ENCODE measurements around the gene ATL3. TPM values are rescaled to one million over a fixed set of nuclear protein-coding genes. Genes with fewer than 3 reads are reported as not detected.
"Not testable (repeated sequence)": the region's sequence is repeated elsewhere in the genome, so short reads cannot be mapped to it uniquely, and the experiment has no call there.

ATL3 gene
- total and polyA plus RNA-seq, 2 experiments from 2014 or later, result 8.7 to 36.2 TPM

DNA sequence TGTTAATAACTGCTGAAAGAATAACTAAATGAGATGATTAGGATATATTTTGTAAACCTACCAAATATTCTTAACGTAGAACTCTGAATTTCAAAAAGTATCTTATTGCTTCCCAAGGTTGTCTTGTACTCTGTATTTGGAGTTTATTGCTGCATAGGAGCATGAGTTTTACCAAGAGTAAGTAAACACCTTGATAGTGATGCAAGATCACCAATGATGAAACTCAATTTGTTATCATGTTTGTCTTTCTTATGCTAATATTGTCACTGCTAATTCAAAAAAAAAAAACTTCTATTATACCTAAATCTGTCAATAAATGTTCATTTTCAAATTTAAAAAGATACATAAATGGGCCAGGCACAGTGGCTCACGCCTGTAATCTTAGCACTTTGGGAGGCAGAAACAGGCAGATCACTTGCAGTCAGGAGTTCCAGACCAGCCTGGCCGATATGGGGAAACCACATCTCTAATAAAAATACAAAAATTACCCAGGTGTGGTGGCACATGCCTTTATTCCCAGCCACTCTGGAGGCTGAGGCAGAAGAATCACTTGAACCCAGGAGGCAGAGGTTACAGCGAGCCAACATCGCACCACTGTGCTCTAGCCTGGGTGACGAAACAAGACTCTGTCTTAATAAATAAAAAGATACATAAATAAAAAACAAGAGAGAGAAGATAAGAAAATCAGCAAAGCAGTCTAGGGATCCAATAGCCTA, 84.6 kb downstream of the ATL3 start:
- Histone ChIP-seq H3K27me3 (no peaks in the 10 kb centered on the region), H3K4me2 (no peak overlapping the region), H2AFZ (no peak overlapping the region), H3K79me2 (no peaks in the 10 kb centered on the region), H3K4me3 (no peak overlapping the region), H4K20me1 (ENCODE audit: insufficient read depth, poor library complexity, severe bottlenecking) (no peaks in the 10 kb centered on the region), H3K27ac (no peak overlapping the region), H3K9me2 (replicated peaks; ENCODE audit: insufficient read depth) (no peaks in the 10 kb centered on the region), H3K4me1 (ENCODE audit: insufficient read depth) (no peaks in the 10 kb centered on the region), H3K9me3 (ENCODE audit: low read depth) (no peaks in the 10 kb centered on the region), H3K36me3 (replicated peaks; ENCODE audit: insufficient read depth, low read depth) (no peaks in the 10 kb centered on the region)
- no peak for DNase-seq (ENCODE audit: low spot score)
- TF ChIP-seq, protein P1, sequence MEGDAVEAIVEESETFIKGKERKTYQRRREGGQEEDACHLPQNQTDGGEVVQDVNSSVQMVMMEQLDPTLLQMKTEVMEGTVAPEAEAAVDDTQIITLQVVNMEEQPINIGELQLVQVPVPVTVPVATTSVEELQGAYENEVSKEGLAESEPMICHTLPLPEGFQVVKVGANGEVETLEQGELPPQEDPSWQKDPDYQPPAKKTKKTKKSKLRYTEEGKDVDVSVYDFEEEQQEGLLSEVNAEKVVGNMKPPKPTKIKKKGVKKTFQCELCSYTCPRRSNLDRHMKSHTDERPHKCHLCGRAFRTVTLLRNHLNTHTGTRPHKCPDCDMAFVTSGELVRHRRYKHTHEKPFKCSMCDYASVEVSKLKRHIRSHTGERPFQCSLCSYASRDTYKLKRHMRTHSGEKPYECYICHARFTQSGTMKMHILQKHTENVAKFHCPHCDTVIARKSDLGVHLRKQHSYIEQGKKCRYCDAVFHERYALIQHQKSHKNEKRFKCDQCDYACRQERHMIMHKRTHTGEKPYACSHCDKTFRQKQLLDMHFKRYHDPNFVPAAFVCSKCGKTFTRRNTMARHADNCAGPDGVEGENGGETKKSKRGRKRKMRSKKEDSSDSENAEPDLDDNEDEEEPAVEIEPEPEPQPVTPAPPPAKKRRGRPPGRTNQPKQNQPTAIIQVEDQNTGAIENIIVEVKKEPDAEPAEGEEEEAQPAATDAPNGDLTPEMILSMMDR (IDR thresholded peaks at IDR 0.05; ENCODE audit: poor library complexity), result no peak
- no peak for TF ChIP-seq EZH2 (IDR thresholded peaks at IDR 0.05; ENCODE audit: borderline replicate concordance)
- no peak for TF ChIP-seq EZH2phosphoT487 (IDR thresholded peaks at IDR 0.05; ENCODE audit: low read depth, severe bottlenecking, unreplicated experiment)
- WGBS (ENCODE audit: low lambda C conversion rate, missing lambda C conversion rate), result 89% methylated on average over 6 of the region's 6 CpGs

DNA sequence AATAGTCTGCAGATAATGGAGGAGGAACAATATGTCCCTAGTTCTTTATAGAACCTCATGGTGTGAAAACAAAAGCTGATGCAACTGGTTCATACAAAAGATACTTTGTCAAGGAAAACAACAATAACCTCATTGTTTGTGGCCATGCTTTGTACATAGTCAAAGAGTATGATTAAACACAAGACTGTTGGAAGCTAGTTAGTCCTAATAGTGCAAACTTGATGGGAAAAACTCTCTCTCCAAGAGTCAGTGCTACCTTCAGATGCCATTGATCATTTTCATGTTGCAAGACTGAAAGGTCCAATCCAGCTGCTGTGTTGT, 87.9 kb downstream of the ATL3 start:
- H3K27ac ChIP-seq, result no peak overlapping the region
- H4K20me1 ChIP-seq (ENCODE audit: insufficient read depth, poor library complexity, severe bottlenecking), result no peaks in the 10 kb centered on the region
- H3K79me2 ChIP-seq, result no peaks in the 10 kb centered on the region
- no peak for DNase-seq (ENCODE audit: low spot score)
- H3K9me3 ChIP-seq (ENCODE audit: low read depth), result no peaks in the 10 kb centered on the region
- no peak overlapping the region for H3K4me2 ChIP-seq
- H3K36me3 ChIP-seq (replicated peaks; ENCODE audit: insufficient read depth, low read depth), result no peaks in the 10 kb centered on the region
- no peak overlapping the region for H3K4me3 ChIP-seq
- no peaks in the 10 kb centered on the region for H3K9me2 ChIP-seq (replicated peaks; ENCODE audit: insufficient read depth)
- H3K27me3 ChIP-seq, result no peaks in the 10 kb centered on the region
- H2AFZ ChIP-seq, result no peak overlapping the region
- no peaks in the 10 kb centered on the region for H3K4me1 ChIP-seq (ENCODE audit: insufficient read depth)
- TF ChIP-seq EZH2 (IDR thresholded peaks at IDR 0.05; ENCODE audit: borderline replicate concordance), result no peak
- TF ChIP-seq, protein P1 (IDR thresholded peaks at IDR 0.05; ENCODE audit: poor library complexity), result no peak

DNA sequence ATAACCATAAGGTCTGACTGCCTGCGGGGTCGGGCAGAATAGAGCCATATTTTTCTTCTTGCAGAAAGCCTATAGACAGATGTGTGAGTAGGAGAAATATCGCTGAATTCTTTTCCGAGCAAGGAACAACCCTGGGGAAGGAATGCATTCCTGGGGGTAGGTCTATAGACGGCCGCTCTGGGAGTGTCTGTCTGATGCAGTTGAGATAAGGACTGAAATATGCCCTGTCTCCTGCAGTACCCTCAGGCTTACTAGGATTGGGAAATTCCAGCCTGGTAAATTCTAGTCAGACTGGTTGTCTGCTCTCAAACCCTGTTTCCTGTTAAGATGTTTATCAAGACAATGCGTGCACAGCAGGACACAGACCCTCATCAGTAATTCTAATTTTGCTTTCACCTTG, 90.0 kb downstream of the ATL3 start:
- not testable (repeated sequence) for H3K4me1 ChIP-seq (ENCODE audit: insufficient read depth); H3K4me3 ChIP-seq; H3K27me3 ChIP-seq; H4K20me1 ChIP-seq (ENCODE audit: insufficient read depth, poor library complexity, severe bottlenecking); H3K36me3 ChIP-seq (replicated peaks; ENCODE audit: insufficient read depth, low read depth); H3K4me2 ChIP-seq; H2AFZ ChIP-seq; H3K9me2 ChIP-seq (replicated peaks; ENCODE audit: insufficient read depth); H3K9me3 ChIP-seq (ENCODE audit: low read depth); DNase-seq (ENCODE audit: low spot score); H3K27ac ChIP-seq; H3K79me2 ChIP-seq
- 62% methylated on average over 7 of the region's 7 CpGs for WGBS (ENCODE audit: low lambda C conversion rate, missing lambda C conversion rate)

DNA sequence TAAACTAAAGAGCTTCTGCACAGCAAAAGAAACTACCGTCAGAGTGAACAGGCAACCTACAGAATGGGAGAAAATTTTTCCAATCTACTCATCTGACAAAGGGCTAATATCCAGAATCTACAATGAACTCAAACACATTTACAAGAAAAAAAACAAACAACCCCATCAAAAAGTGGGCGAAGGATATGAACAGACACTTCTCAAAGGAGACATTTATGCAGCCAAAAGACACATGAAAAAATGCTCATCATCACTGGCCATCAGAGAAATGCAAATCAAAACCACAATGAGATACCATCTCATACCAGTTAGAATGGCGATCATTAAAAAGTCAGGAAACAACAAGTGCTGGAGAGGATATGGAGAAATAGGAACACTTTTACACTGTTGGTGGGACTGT, 92.3 kb downstream of the ATL3 start:
- not testable (repeated sequence) for DNase-seq (ENCODE audit: low spot score); H2AFZ ChIP-seq; H3K9me3 ChIP-seq (ENCODE audit: low read depth); H3K79me2 ChIP-seq; H3K4me3 ChIP-seq; H3K27ac ChIP-seq; H3K4me2 ChIP-seq; H3K27me3 ChIP-seq; H4K20me1 ChIP-seq (ENCODE audit: insufficient read depth, poor library complexity, severe bottlenecking); H3K9me2 ChIP-seq (replicated peaks; ENCODE audit: insufficient read depth); H3K36me3 ChIP-seq (replicated peaks; ENCODE audit: insufficient read depth, low read depth)
- H3K4me1 ChIP-seq (ENCODE audit: insufficient read depth), result peaks cover 15% of the 10 kb centered on the region
- WGBS (ENCODE audit: low lambda C conversion rate, missing lambda C conversion rate), result 89% methylated on average over 3 of the region's 3 CpGs

All from hepatocyte (in vitro differentiated cells).